Kidney (tissue), 14 donors: ENCODE results near the gene CERS2. TPM values are rescaled to one million over a fixed set of nuclear protein-coding genes. Genes with fewer than 3 reads are reported as not detected.

Experiments
- DNase-seq, 5 donors: peaks; one replicate each; pipeline ENCODE4 v3.0.0-alpha.2; 2013 to 2020
- FAIRE-seq: peaks from 2 replicates; lab custom pipeline; 2012; peaks lifted over from hg19 to GRCh38; lab: Jason Lieb, UNC
- H3K27ac ChIP-seq, 2 donors: one replicate each; pipeline ENCODE4 v1.7.0; 2013; ENCODE audit warnings: low read depth in 2 of 2, low read length in 2 of 2, inconsistent platforms in 1 of 2
- H3K27me3 ChIP-seq: one replicate; pipeline ENCODE4 v1.7.1; 2013; ENCODE audit warnings: low read length, inconsistent platforms; ENCODE audit not compliant: control insufficient read depth, insufficient read depth
- H3K36me3 ChIP-seq, 3 donors: one replicate each; pipeline versions ENCODE4 v1.7.0 to v1.7.1; 2013; ENCODE audit warnings: low read length in 3 of 3, control low read depth in 1 of 3, inconsistent platforms in 1 of 3; ENCODE audit not compliant: insufficient read depth in 3 of 3, control insufficient read depth in 2 of 3
- H3K4me1 ChIP-seq, 3 donors: one replicate each; pipeline versions ENCODE4 v1.7.0 to v1.7.1; 2013; ENCODE audit warnings: low read length in 3 of 3, inconsistent platforms in 1 of 3, low read depth in 1 of 3; ENCODE audit not compliant: control insufficient read depth in 2 of 3, insufficient read depth in 2 of 3
- H3K4me3 ChIP-seq, 3 donors: one replicate each; pipeline versions ENCODE4 v1.7.0 to v1.8.1; 2013; ENCODE audit warnings: low read length in 3 of 3, control low read depth in 1 of 3, inconsistent platforms in 1 of 3
- H3K9ac ChIP-seq, 3 donors: one replicate each; pipeline versions ENCODE4 v1.7.0 to v1.7.1; 2013; ENCODE audit warnings: low read length in 3 of 3, control low read depth in 1 of 3, inconsistent platforms in 1 of 3
- H3K9me3 ChIP-seq, 3 donors: one replicate each; pipeline versions ENCODE4 v1.7.0 to v1.7.1; 2013; ENCODE audit warnings: low read length in 3 of 3, control low read depth in 1 of 3, inconsistent platforms in 1 of 3; ENCODE audit not compliant: control insufficient read depth in 2 of 3, insufficient read depth in 1 of 3
- intact Hi-C: fragments of 100-400 bp; cut with DNase I; formaldehyde crosslinking; loops from one replicate; pipeline ENCODE4 v1.11.1; 2022
- polyA plus RNA-seq: library from polyadenylated mRNA; stranded (reverse); fragments of 350-450 nt; fragmentation: Illumina TruSeq; extraction: RNeasy Lipid Tissue Mini Kit (QIAGEN cat#74804); gene quantifications from one replicate; pipeline ENCODE4 v1.2.3, GENCODE V29; 2014; ENCODE audit warnings: low read depth, low replicate concordance; ENCODE audit not compliant: insufficient read depth
- total RNA-seq: library from RNA; stranded (reverse); fragmentation: NEBNext Ultra II Directional; extraction: Animal tissue kit (Norgen Biotek cat#: 25700); gene quantifications from one replicate; pipeline ENCODE4 v1.2.1, GENCODE V29; 2021
- TF ChIP-seq, protein P1 (sequence below): IDR thresholded peaks from 3 replicates; pipeline ENCODE4 v1.5.1; 2012; ENCODE audit warnings: mild to moderate bottlenecking, moderate library complexity, borderline replicate concordance; ENCODE audit not compliant: insufficient read depth; ENCODE audit errors: extremely low read depth
- donor health status: control.
- donor health status: control.
- donor health status: control.
- donor health status: control.
- donor health status: control.
- donor health status: DM: yes; HTN: yes; CAD: no.
- donor health status: Normal renal cell carcinoma (clear cell type).

Gene CERS2
- total and polyA plus RNA-seq, 2 donors from 2014 or later: 258 to 268 TPM

DNA sequence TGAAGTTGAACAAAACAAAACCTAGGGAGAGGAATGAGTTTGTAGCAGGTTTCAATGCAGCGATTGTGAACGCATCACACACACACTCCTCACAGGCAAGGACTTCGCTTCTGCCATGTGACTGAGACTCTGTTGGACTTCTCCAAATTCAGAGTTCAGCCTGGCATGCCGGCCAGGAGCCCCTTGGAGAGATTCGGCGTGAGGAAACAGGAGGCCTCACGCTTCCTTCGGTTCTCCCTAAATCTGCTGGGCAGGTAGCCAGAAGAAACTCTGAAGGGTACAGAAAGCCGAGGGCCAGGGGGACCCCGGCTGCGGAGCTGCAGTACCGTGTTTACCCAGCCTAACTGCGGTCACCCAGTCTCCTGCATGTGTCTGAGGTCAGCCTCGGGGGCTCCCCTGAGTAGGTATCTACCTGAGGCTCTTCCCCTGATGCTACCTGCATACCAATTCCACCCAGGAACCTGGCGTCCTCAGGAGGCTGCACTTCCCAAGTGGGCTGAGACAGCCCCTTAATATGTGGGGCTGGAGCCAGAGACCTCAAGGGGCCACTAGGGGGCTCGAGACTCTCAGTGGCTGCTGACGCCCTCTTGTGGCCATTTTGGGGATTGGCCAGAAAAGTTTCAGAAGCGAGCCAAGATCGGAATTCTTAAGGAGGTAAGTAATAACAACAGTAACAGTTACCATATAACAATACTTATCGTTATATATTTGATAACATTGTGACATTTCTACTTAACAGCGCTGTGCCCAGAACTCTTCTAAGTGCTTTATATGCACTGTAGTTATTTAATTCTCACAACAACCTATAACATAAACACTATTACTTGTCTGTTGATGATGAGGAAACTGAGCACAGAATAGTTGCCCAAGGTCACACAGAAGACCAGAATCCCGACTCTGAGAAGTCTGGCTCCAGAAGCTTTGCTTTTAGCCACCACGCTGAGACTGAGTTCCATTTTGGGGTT lies 4.7 kb upstream of the CERS2 start:
- Histone ChIP-seq H3K27ac (peak overlapping the region in 1 of 2 donors; percentile 57), H3K4me3 (peak overlapping the region in 2 of 3 donors; percentile 15 to 26), H3K4me1 (peaks cover 2 to 47% (median 42%) of the 10 kb centered on the region in 3 donors), H3K9ac (peak overlapping the region in 1 of 3 donors; percentile 34), H3K9me3 (no peaks in the 10 kb centered on the region), H3K36me3 (no peaks in the 10 kb centered on the region), H3K27me3 (no peaks in the 10 kb centered on the region)
- DNase-seq (peak; percentile 84 to 98 (median 92)), FAIRE-seq (peak; percentile 68)
- intact Hi-C loops: no loop called here
- TF ChIP-seq, protein P1, sequence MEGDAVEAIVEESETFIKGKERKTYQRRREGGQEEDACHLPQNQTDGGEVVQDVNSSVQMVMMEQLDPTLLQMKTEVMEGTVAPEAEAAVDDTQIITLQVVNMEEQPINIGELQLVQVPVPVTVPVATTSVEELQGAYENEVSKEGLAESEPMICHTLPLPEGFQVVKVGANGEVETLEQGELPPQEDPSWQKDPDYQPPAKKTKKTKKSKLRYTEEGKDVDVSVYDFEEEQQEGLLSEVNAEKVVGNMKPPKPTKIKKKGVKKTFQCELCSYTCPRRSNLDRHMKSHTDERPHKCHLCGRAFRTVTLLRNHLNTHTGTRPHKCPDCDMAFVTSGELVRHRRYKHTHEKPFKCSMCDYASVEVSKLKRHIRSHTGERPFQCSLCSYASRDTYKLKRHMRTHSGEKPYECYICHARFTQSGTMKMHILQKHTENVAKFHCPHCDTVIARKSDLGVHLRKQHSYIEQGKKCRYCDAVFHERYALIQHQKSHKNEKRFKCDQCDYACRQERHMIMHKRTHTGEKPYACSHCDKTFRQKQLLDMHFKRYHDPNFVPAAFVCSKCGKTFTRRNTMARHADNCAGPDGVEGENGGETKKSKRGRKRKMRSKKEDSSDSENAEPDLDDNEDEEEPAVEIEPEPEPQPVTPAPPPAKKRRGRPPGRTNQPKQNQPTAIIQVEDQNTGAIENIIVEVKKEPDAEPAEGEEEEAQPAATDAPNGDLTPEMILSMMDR: peak; percentile 99

DNA sequence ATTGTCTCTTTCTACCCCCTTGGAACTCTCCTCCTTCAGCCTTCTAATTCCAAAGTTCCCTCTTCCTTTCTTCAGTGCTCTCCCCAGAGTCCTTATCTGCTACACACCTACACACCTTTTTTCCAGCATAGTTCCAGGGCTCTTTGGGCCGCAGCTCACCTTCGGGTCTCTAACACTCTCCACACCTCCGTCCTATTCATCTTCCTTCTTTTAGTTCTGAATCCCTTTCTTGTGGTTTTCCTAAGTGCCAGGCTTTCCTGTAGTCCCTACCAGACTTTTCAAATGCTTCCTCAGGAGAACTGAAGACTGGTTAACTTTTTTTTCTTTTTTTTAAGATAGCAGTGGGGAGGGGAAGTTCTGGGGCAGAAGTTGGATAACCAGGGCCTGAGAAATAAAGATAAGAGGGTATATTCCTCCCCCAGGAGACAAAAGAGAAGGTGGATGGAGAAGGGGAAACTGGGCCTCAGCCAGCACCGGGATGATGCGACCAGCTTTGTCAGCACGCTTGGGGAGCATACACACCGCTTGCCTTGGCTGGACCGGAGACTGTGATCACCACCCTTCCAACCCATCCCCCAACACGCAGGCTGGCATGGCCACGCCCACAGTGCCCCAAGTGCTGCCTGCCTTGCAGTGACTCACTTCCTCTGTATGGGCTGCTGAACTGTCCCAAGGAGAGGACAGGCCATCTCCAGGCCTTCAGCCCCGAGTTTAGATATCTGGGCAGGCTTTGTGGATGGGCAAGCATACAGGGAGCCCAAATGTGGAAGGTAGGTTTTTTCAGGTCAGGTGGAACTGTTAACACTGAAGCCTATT lies 2.5 kb upstream of the CERS2 start:
- H3K4me3 ChIP-seq: no peak overlapping the region
- peak overlapping the region; percentile 38 to 68 for H3K27ac ChIP-seq
- no peaks in the 10 kb centered on the region for H3K9me3 ChIP-seq
- H3K4me1 ChIP-seq: peaks cover 2 to 48% (median 46%) of the 10 kb centered on the region in 3 donors
- H3K36me3 ChIP-seq: no peaks in the 10 kb centered on the region
- intact Hi-C loops: no loop called here
- H3K9ac ChIP-seq: peak overlapping the region in 1 of 3 donors; percentile 2
- TF ChIP-seq, protein P1: no peak
- no peaks in the 10 kb centered on the region for H3K27me3 ChIP-seq
- DNase-seq (peak in 3 of 5 donors; percentile 30 to 94 (median 62)), FAIRE-seq (no peak)

DNA sequence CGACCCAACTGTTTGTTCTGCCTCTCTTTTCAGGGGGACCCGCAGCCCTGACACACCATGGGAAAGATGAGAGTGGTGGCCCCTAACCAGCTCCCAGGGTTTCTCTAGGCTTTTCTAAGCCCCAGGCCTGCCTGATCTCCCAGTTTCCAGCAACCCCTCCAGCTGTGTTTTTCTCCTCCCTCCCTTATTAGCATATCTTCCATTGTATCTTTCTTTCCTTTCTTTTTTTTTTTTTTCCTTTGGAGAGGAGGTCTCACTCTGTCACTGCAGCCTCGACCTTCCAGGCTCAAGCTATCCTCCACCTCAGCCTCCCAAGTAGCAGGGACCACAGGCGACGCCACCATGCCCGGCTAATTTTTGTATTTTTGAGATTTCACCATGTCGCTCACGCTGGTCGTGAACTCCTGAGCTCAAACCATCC lies 1.8 kb upstream of the CERS2 start:
- Histone ChIP-seq H3K9me3 (no peaks in the 10 kb centered on the region), H3K4me3 (no peak overlapping the region), H3K36me3 (no peaks in the 10 kb centered on the region), H3K27ac (peak overlapping the region in 1 of 2 donors; percentile 68), H3K27me3 (no peaks in the 10 kb centered on the region), H3K4me1 (peaks cover 2 to 45% (median 45%) of the 10 kb centered on the region in 3 donors), H3K9ac (no peak overlapping the region)
- TF ChIP-seq, protein P1: no peak
- DNase-seq: no peak
- FAIRE-seq: no peak
- intact Hi-C loops: no loop called here
